Stimulated activated CD8-positive, alpha-beta memory T cell treated with anti-CD3 and anti-CD28 coated beads, Interleukin-7, amount 100 ng/mL, for 48 hours (primary cell): ENCODE results near the gene POLR2I.
"Not testable (repeated sequence)": the region's sequence is repeated elsewhere in the genome, so short reads cannot be mapped to it uniquely, and the experiment has no call there.

ENCODE experiments used
- DNase-seq, 2 donors: peaks; one replicate each; pipeline ENCODE4 v3.0.0-alpha.2; 2020; ENCODE audit warnings: low read depth in 1 of 2; ENCODE audit errors: extremely low read depth in 1 of 2

The POLR2I gene

GRCh38 chr19:36134867-36135266 lies 20.2 kb upstream of the POLR2I start:
- not testable (repeated sequence) for DNase-seq

GRCh38 chr19:36131221-36131620 lies 16.5 kb upstream of the POLR2I start:
- not testable (repeated sequence) for DNase-seq

GRCh38 chr19:36128392-36128736 lies 13.7 kb upstream of the POLR2I start:
- DNase-seq: no peak

DNA sequence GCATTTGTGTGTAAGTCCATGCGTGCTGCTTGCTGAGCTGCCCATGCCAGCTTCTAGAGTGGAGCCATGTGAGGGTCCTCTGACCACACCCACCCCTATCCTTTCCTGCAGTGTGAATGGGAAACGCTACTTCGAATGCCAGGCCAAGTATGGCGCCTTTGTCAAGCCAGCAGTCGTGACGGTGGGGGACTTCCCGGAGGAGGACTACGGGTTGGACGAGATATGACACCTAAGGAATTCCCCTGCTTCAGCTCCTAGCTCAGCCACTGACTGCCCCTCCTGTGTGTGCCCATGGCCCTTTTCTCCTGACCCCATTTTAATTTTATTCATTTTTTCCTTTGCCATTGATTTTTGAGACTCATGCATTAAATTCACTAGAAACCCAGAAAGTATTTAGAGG lies 10.9 kb upstream of the POLR2I start:
- no peak for DNase-seq

DNA sequence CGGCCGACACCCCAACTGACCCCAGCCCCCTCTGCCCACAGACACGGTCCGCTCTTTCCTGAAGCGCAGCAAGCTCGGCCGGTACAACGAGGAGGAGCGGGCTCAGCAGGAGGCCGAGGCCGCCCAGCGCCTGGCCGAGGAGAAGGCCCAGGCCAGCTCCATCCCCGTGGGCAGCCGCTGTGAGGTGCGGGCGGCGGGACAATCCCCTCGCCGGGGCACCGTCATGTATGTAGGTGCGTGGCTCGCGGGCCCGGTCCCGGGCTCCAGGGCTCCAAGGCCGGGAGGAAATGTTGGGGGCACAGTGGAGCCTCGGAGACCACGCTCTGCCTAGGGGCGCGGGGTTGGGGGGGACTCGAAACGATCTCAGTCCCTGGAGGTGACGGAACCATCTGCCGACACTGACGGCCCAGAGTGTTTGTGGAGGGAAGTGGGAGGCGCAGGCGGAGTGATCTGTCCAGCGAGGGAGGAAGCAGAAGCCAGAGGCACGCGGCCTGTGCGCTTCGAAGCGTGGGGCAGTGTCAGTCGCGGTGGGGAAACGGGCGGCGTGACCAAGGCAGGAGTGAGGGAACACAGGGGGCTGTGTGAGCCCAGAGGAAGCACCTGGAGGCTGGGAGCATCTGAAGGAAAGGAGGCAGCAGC lies 6.9 kb upstream of the POLR2I start:
- DNase-seq: no peak

DNA sequence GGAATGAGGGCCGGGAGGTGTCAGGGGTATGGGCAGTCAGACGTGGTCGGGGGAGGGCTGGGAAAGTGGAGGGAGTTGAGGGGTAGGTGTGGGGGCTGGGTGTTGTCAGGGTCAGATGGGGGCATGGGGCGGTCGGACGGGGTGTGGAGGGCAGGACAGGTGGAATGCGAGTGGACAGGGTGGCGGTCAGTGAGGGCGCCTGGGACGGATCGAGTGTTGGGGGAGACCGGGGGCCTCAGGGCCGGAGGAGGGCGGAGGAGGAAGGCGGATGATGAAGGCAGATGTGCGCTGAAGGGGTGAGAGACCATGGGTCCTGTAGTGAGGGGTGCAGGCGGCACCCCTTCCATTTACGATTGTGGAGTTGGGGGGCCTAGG lies 6.3 kb upstream of the POLR2I start:
- DNase-seq: no peak

GRCh38 chr19:36120092-36120983 lies 5.7 kb upstream of the POLR2I start:
- no peak for DNase-seq

- no peak for DNase-seq
Measured at GRCh38 chr19:36116344-36116637, 1.6 kb upstream of the POLR2I start.

- DNase-seq: peak; percentile 73 to 77
Measured at GRCh38 chr19:36115453-36116343, 1.0 kb upstream of the POLR2I start, which contains the start of gene TBCB. Gene TBCB (plus strand): TSS chr19:36115468. CDS start chr19:36115561, 93 bp downstream.

- DNase-seq: no peak
Measured at GRCh38 chr19:36113894-36114720, 568 bp downstream of the POLR2I start.

- no peak for DNase-seq
Measured at GRCh38 chr19:36113425-36113824, 1.2 kb downstream of the POLR2I start.

DNA sequence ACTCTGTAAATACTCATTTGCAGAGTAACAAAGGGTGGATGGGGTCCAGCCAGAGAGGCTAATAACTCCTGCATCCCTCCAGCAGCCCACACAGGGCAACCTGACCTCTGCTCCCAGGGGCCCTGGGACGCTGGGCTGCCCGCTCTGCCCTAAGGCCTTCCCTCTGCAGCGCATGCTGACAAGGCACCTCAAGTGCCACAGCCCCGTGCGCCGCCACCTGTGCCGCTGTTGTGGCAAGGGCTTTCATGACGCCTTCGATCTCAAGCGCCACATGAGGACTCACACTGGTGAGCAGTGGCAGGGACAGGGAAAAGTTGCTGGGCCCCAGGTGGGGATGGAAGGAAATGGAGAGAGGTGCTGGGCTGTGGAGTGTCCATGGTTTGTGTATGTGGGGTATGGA lies 2.0 kb downstream of the POLR2I start:
- DNase-seq: no peak

DNA sequence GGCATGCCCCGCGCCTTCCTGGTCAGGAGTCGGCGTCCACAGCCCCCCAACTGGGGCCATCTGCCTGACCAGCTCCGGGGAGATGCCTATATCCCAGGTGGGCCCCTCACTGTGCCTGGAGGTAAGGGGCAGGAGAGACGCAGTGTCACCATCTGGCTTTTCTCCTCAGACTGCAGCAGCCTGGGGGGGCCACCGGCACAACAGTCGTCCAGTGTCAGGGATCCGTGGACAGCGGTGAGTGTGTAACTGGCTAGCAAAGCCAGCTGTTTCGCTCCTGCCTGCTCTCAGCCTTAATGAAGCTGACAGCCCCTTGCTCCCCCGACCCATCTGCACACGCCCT lies 3.5 kb downstream of the POLR2I start:
- no peak for DNase-seq

DNA sequence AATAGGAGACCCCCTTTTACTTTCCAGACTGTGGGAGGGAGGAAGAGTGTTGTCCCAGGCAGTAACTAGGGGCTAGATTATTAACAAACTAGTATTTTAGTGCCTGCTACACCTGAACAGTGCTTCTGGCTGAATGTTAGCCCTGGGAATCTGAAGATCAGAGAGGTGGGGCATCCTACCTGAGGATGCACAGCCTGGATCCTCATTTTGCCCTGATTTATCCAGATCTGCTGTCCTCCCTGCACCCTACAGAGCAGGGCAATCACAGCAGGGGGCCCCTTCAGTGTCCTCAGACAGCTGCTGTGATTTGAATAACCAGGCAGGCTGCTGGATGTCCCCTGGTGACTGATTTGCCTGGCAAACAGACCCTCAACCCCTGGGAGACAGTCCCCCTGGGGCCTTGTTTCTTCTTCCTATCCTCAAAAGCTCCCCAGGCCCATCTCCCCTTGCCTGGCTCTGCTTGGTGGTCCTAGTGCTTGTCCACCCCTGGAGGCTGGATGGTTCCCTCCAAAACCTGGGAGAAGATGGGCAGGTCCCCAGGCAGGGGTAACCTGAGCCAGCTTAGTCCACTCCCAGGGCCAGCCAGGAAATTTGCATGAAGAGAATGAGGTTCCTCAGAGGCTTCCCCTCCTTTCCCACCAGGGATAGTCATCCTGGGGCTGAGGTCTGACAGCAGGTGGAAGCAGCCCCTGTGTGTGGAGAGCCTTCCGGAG lies 4.0 kb downstream of the POLR2I start, which contains the start of gene OVOL3:
Gene OVOL3, plus strand, starts transcription at position 657 of the 713 bp plus-strand sequence. CDS start 60 bp downstream, outside the sequence.
- no peak for DNase-seq

DNA sequence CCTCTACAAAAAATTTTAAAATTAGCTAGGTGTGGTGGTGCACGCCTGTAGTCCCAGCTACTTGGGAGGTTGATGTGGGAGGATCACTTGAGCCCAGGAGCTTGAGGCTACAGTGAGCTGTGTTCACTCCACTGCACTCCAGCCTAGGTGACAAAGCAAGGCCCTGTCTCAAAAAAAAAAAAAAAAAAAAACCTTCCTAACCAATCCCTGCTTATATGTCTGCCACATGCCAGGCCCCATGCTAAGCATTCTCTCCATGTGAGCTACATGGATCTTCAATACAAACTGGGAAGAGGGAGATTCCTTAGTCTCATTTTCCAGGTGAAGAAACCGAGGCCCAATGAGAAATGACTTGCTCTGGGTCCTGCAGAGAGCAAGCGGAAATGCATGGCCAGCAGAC lies 6.0 kb downstream of the POLR2I start:
- no peak for DNase-seq

- DNase-seq: no peak
Measured at GRCh38 chr19:36106991-36107390, 7.7 kb downstream of the POLR2I start.

DNA sequence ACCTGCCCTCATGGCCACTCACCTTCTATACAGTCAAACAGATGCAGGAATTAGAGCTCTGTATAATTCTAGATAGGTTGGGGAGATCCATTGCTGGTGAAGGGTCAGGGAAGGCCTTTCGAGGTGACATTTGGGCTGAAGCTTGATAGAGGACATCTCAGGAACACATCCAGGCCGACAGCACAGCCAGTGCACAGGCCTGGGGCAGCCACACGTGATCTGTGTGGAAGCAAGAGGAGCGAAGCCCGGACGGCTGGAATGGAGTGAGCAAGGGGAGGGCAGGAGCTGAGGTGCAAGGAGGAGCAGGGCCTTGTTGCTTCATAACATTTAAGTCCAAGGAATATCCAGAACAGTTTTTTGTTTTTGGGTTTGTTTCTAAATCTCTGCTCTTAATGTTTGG lies 8.2 kb downstream of the POLR2I start:
- DNase-seq: no peak

GRCh38 chr19:36103842-36104552 lies 10.7 kb downstream of the POLR2I start:
- DNase-seq: no peak

DNA sequence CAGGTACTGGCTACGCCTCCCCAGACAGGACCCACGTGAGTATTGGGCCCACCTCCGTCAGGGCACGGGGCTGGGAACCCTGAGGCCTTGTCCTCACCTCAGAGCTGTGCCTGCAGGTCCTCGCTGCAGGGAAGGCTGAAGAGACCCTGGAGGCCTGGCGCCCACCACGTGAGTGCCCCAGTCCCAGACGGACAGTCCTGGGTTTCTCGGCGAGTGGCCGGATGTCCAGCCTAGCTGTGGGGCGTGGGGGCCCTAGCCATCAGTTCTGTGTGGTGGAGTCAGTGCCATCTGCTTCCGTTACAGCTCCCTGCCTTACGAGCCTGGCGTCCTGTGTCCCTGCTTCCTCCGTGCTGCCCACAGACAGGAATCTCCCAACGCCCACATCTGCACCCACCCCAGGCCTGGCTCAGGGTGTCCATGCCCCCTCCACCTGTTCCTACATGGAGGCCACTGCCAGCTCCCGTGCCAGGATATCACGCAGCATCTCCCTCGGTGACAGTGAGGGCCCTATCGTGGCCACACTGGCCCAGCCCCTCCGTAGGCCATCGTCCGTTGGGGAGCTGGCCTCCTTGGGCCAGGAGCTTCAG lies 11.5 kb downstream of the POLR2I start:
- DNase-seq: no peak
